ENCODE measurements around the gene SST.

DNA sequence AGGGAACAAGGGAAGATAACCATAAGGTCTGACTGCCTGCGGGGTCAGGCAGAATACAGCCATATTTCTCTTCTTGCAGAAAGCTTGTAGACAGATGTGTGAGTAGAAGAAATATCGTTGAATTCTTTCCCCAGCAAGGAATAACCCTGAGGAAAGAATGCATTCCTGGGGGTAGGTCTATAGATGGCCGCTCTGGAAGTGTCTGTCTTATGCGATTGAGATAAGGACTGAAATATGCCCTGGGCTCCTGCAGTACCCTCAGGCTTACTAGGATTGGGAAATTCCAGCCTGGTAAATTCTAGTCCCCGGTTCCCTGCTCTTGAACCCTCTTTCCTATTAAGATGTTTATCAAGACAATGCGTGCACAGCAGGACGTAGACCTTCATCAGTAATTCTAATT is 15.8 kb upstream of the SST start:
- TF ChIP-seq, protein P1, sequence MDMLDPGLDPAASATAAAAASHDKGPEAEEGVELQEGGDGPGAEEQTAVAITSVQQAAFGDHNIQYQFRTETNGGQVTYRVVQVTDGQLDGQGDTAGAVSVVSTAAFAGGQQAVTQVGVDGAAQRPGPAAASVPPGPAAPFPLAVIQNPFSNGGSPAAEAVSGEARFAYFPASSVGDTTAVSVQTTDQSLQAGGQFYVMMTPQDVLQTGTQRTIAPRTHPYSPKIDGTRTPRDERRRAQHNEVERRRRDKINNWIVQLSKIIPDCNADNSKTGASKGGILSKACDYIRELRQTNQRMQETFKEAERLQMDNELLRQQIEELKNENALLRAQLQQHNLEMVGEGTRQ (IDR thresholded peaks at IDR 0.05; ENCODE audit: low read length) = no peak
- TF ChIP-seq, protein P2, sequence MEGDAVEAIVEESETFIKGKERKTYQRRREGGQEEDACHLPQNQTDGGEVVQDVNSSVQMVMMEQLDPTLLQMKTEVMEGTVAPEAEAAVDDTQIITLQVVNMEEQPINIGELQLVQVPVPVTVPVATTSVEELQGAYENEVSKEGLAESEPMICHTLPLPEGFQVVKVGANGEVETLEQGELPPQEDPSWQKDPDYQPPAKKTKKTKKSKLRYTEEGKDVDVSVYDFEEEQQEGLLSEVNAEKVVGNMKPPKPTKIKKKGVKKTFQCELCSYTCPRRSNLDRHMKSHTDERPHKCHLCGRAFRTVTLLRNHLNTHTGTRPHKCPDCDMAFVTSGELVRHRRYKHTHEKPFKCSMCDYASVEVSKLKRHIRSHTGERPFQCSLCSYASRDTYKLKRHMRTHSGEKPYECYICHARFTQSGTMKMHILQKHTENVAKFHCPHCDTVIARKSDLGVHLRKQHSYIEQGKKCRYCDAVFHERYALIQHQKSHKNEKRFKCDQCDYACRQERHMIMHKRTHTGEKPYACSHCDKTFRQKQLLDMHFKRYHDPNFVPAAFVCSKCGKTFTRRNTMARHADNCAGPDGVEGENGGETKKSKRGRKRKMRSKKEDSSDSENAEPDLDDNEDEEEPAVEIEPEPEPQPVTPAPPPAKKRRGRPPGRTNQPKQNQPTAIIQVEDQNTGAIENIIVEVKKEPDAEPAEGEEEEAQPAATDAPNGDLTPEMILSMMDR (IDR thresholded peaks at IDR 0.05; ENCODE audit: control extremely low read depth in 1 of 3, insufficient read depth in 1 of 3, low read depth in 1 of 3, low read length in 3 of 3) = no peak
- TF ChIP-seq YY1 (IDR thresholded peaks at IDR 0.05; ENCODE audit: low read depth, low read length) (no peak), CREB1 (IDR thresholded peaks at IDR 0.05) (no peak), TAF1 (IDR thresholded peaks at IDR 0.05; ENCODE audit: low read depth, low read length) (no peak), POLR2A (IDR thresholded peaks at IDR 0.05; ENCODE audit: control extremely low read depth in 1 of 2, low read depth in 2 of 2, low read length in 2 of 2) (no peak), KDM5A (IDR thresholded peaks at IDR 0.05; ENCODE audit: low read length) (no peak)
